VCaP (cell line): ENCODE measurements around the gene PRKACA.

Experiments used
- H3K27ac ChIP-seq: fragments of 450-650 bp; 2 replicates; pipeline ENCODE4 v1.5.1; 2017
- CTCF ChIP-seq: fragments of 450-650 bp; conservative IDR thresholded peaks from 2 replicates; pipeline ENCODE4 v1.5.1; 2017; ENCODE audit warnings: mild to moderate bottlenecking, moderate library complexity

Gene PRKACA

GRCh38 chr19:14135985-14136508 is 18.5 kb upstream of the PRKACA start:
- H3K27ac ChIP-seq, result peak overlapping the region; percentile 58; the same call in 1 of the 2 replicates
- TF ChIP-seq CTCF, result no peak

GRCh38 chr19:14135355-14135754 is 17.8 kb upstream of the PRKACA start:
- H3K27ac ChIP-seq, result peak overlapping the region; percentile 58; the same call in 1 of the 2 replicates

GRCh38 chr19:14127929-14128509 is 10.5 kb upstream of the PRKACA start:
- no peak for TF ChIP-seq CTCF
- no peak overlapping the region for H3K27ac ChIP-seq

More at GRCh38 chr19:14135355-14135754, 17.8 kb upstream of the PRKACA start:
- TF ChIP-seq CTCF, result no peak

- no peak for TF ChIP-seq CTCF
- no peak overlapping the region for H3K27ac ChIP-seq
Measured at GRCh38 chr19:14127176-14127575, 9.6 kb upstream of the PRKACA start.

GRCh38 chr19:14122924-14123323 is 5.4 kb upstream of the PRKACA start:
- H3K27ac ChIP-seq, result no peak overlapping the region
- TF ChIP-seq CTCF, result no peak

- peak overlapping the region; percentile 91 for H3K27ac ChIP-seq
- no peak for TF ChIP-seq CTCF
Measured at GRCh38 chr19:14120497-14120780, 2.9 kb upstream of the PRKACA start.

GRCh38 chr19:14119644-14120496 is 2.3 kb upstream of the PRKACA start:
- peak overlapping the region; percentile 91 for H3K27ac ChIP-seq

More at GRCh38 chr19:14119644-14120496, 2.3 kb upstream of the PRKACA start:
- TF ChIP-seq CTCF, result no peak
